Ascending aorta (tissue), 2 donors: Measurements from ENCODE around the gene STK26. TPM values are rescaled to one million over a fixed set of nuclear protein-coding genes. Genes with fewer than 3 reads are reported as not detected.

Source experiments
- DNase-seq, 2 donors: peaks; one replicate each; pipeline ENCODE4 v3.0.0-alpha.2; 2019; ENCODE audit warnings: low spot score in 2 of 2
- H3K27ac ChIP-seq, 2 donors: fragments of 200-600 bp; sonication (generic); one replicate each; pipeline ENCODE4 v1.5.1; 2016 to 2017; ENCODE audit warnings: mild to moderate bottlenecking in 1 of 2
- H3K27me3 ChIP-seq: fragments of 200-600 bp; sonication (generic); one replicate; pipeline ENCODE4 v1.5.1; 2017
- H3K36me3 ChIP-seq, 2 donors: fragments of 200-600 bp; sonication (generic); one replicate each; pipeline ENCODE4 v1.5.1; 2016
- H3K4me1 ChIP-seq, 2 donors: fragments of 200-600 bp; sonication (generic); one replicate each; pipeline ENCODE4 v1.5.1; 2016 to 2017; ENCODE audit warnings: mild to moderate bottlenecking in 1 of 2
- H3K4me3 ChIP-seq, 2 donors: fragments of 200-600 bp; sonication (generic); one replicate each; pipeline ENCODE4 v1.5.1; 2016 to 2017; ENCODE audit warnings: mild to moderate bottlenecking in 1 of 2
- H3K9me3 ChIP-seq, 2 donors: fragments of 200-600 bp; sonication (generic); one replicate each; pipeline ENCODE4 v1.5.1; 2016
- intact Hi-C: fragments of 100-400 bp; cut with DNase I; formaldehyde crosslinking; loops from one replicate; pipeline ENCODE4 v1.15.1; 2023
- total RNA-seq: library from RNA; depleted of rRNA; stranded (reverse); fragments of >200 nt; gene quantifications from one replicate; pipeline ENCODE4 v1.1.0, GENCODE V29; 2016
- TF ChIP-seq, protein P1 (sequence below), 3 experiments: fragments of 200-600 bp in 2 of 3; fragments of 450-650 bp in 1 of 3; sonication (generic) in 2 of 3; IDR thresholded peaks; one replicate each; pipeline ENCODE4 v1.5.1; 2016 to 2019; ENCODE audit warnings: antibody characterized with exemption in 3 of 3, mild to moderate bottlenecking in 1 of 3, moderate library complexity in 1 of 3

The STK26 gene
- total RNA-seq, 1 donor from 2014 or later, result 1.8 TPM

DNA sequence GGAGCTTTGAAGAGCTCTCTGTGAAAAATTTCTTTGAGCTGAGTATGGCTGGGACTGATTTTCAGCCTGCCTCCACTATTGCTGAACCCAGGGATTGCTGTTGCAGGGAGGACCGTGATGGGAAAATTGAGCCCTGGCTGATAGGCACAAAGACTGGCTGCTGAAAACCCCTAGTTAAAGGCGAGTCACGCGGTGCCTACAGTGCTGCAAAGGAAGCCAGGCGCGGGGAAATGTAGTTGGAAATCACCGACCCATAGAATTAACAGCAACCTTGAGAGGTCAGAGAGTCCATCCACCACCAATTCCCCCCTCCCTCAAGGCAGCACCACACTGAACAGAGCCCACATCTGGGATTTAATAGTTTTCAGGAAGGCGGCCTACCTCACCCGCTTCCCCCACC, 78.7 kb downstream of the STK26 start:
- no peak overlapping the region for H3K4me3 ChIP-seq
- H3K9me3 ChIP-seq, result no peaks in the 10 kb centered on the region
- peak overlapping the region; percentile 14 to 49 for H3K27ac ChIP-seq
- TF ChIP-seq, protein P1, sequence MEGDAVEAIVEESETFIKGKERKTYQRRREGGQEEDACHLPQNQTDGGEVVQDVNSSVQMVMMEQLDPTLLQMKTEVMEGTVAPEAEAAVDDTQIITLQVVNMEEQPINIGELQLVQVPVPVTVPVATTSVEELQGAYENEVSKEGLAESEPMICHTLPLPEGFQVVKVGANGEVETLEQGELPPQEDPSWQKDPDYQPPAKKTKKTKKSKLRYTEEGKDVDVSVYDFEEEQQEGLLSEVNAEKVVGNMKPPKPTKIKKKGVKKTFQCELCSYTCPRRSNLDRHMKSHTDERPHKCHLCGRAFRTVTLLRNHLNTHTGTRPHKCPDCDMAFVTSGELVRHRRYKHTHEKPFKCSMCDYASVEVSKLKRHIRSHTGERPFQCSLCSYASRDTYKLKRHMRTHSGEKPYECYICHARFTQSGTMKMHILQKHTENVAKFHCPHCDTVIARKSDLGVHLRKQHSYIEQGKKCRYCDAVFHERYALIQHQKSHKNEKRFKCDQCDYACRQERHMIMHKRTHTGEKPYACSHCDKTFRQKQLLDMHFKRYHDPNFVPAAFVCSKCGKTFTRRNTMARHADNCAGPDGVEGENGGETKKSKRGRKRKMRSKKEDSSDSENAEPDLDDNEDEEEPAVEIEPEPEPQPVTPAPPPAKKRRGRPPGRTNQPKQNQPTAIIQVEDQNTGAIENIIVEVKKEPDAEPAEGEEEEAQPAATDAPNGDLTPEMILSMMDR (IDR thresholded peaks at IDR 0.05), result no peak
- DNase-seq, result no peak
- peaks cover 0 to 3% of the 10 kb centered on the region in 2 donors for H3K4me1 ChIP-seq
- H3K27me3 ChIP-seq, result no peaks in the 10 kb centered on the region
- H3K36me3 ChIP-seq, result no peaks in the 10 kb centered on the region
- intact Hi-C loops, result no loop called here

DNA sequence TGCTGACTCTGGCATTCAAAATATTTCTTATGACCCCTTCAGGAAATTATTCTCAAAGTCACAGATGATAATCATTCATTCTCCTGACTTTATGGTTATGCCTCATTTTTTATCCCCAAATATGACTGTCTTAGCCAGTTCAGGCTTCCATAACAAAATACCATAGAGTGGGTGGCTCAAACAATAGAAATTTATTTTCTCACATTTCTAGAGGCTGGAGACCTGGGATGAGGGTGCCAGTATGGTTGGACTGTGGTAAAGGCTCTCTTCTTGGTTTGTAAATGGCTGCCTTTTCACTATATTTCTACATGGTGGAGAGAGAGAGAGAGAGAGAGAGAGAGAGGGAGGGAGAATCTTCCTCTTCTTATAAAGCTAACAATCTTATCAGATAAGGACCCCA, 84.2 kb downstream of the STK26 start:
- H3K4me3 ChIP-seq, result no peak overlapping the region
- peak overlapping the region; percentile 5 to 13 for H3K27ac ChIP-seq
- no peaks in the 10 kb centered on the region for H3K36me3 ChIP-seq
- no peaks in the 10 kb centered on the region for H3K27me3 ChIP-seq
- peaks cover 0 to 3% of the 10 kb centered on the region in 2 donors for H3K4me1 ChIP-seq
- H3K9me3 ChIP-seq, result no peaks in the 10 kb centered on the region
- DNase-seq, result no peak
- TF ChIP-seq, protein P1 (IDR thresholded peaks at IDR 0.05), result no peak
- intact Hi-C loops, result no loop called here

DNA sequence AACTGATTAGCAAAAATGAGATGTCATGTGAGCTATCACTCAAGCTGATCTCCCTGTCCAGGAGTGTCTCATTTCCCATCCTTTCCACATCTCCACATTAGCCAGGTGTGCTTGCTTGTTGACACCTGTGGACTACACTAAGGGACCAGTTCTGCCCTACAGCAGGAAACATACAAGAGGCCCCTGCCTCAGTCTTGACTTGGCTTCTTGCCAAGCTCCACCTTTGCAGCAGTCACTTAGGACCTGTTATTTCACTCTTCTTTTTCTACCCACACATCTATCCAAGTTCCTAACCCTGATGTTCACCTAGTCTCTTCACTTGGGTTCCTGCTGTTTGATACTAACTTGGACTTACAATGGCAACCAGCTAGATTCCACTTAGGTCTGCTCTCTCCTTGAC, 91.5 kb downstream of the STK26 start:
- Histone ChIP-seq H3K9me3 (no peaks in the 10 kb centered on the region), H3K27ac (no peak overlapping the region), H3K36me3 (no peaks in the 10 kb centered on the region), H3K4me1 (no peaks in the 10 kb centered on the region), H3K27me3 (no peaks in the 10 kb centered on the region), H3K4me3 (no peak overlapping the region)
- no peak for DNase-seq
- intact Hi-C loops, result no loop called here
- TF ChIP-seq, protein P1 (IDR thresholded peaks at IDR 0.05), result no peak

DNA sequence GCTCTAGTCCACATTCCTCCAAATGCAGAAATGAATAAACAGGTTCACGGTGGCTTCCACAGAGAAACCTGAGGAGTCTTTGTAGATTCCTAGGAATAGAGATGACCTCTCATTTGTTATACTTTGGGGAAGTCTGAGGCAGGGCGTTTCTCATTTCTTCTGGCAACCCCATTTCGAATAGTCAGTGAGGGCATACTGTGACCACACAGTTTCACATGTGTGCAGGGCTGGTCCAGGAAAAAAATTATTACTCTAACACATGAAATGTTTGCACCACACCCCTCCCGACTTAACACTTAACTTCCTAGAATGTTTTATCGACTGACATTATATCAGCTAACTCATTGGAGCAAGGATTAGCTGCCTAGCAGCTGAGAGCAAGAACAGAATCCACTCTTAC, 92.7 kb downstream of the STK26 start:
- H3K27ac ChIP-seq, result no peak overlapping the region
- H3K4me3 ChIP-seq, result no peak overlapping the region
- no peaks in the 10 kb centered on the region for H3K27me3 ChIP-seq
- DNase-seq, result no peak
- no peaks in the 10 kb centered on the region for H3K36me3 ChIP-seq
- intact Hi-C loops, result no loop called here
- H3K9me3 ChIP-seq, result no peaks in the 10 kb centered on the region
- H3K4me1 ChIP-seq, result no peaks in the 10 kb centered on the region
- TF ChIP-seq, protein P1 (IDR thresholded peaks at IDR 0.05), result no peak

DNA sequence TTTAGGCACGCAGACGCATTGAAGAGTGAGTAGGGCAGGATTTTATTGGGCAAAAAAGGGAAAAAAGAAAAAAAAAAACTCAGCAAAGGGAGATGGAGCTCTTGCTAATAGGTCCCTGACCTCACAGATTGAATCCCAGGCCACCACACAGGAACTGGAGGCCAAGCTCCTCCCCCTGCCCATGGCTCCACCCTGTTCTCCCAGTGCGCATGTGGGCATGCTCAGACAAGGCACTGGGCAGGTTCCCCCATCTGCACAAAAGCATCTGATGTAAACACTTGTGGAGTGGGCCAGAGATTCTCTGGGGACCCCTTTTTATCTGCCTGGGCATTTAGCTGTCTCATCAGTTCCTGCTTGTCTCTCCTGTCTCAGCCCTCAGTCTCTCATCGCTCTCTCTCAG, 95.3 kb downstream of the STK26 start:
- intact Hi-C loops, result no loop called here
- H3K27ac ChIP-seq, result no peak overlapping the region
- no peak for DNase-seq

More for the DNA sequence above, 95.3 kb downstream of the STK26 start:
- no peaks in the 10 kb centered on the region for H3K27me3 ChIP-seq
- H3K36me3 ChIP-seq, result no peaks in the 10 kb centered on the region
- TF ChIP-seq, protein P1 (IDR thresholded peaks at IDR 0.05), result no peak
- no peaks in the 10 kb centered on the region for H3K4me1 ChIP-seq
- no peaks in the 10 kb centered on the region for H3K9me3 ChIP-seq
- H3K4me3 ChIP-seq, result no peak overlapping the region
